Measurements from ENCODE around the gene EBF4.

GRCh38 chr20:2703716-2704475 is 11.3 kb downstream of the EBF4 start:
- TF ChIP-seq POLR2AphosphoS5 (IDR thresholded peaks at IDR 0.05) (no peak), CTCF (IDR thresholded peaks at IDR 0.05) (no peak), POLR2A (IDR thresholded peaks at IDR 0.05) (no peak)

Measured in prostate gland (tissue), 2 donors.